Activated B cell treated with CpG ODN at 0.5 μM for 24 hours (primary cell): Measurements from ENCODE around the gene CAMKMT. TPM values are rescaled to one million over a fixed set of nuclear protein-coding genes. Genes with fewer than 3 reads are reported as not detected.

ENCODE experiments used
- ATAC-seq: fragments of 200-7000 bp; cut with Tn5 transposase; one replicate; pipeline ENCODE4 v1.10.0; 2021; ENCODE audit warnings: low read depth, mild to moderate bottlenecking, moderate library complexity
- CTCF ChIA-PET: fragments of 350-600 bp; sonication (Branson Sonifier 250); formaldehyde crosslinking; loops from one replicate; lab custom pipeline; 2021; ENCODE audit warnings: antibody characterized with exemption; lab: Charles Lee
- POLR2A ChIA-PET: fragments of 350-600 bp; sonication (Branson Sonifier 250); formaldehyde crosslinking; loops from one replicate; lab custom pipeline; 2021; ENCODE audit warnings: antibody characterized with exemption; lab: Charles Lee
- DNase-seq: peaks from one replicate; pipeline ENCODE4 v3.0.0; 2022
- H3K27ac Mint-ChIP-seq: one replicate; pipeline ENCODE4 v1.8.0; 2020; ENCODE audit warnings: mixed read lengths
- H3K27me3 Mint-ChIP-seq: one replicate; pipeline ENCODE4 v1.8.0; 2021; ENCODE audit warnings: mixed read lengths
- H3K36me3 Mint-ChIP-seq: one replicate; pipeline ENCODE4 v1.8.0; 2021; ENCODE audit warnings: low read depth, mixed read lengths
- H3K4me1 Mint-ChIP-seq: one replicate; pipeline ENCODE4 v1.8.0; 2021; ENCODE audit warnings: mixed read lengths
- H3K4me3 Mint-ChIP-seq: one replicate; pipeline ENCODE4 v1.8.0; 2020; ENCODE audit warnings: mild to moderate bottlenecking, mixed read lengths
- H3K9me3 Mint-ChIP-seq: one replicate; pipeline ENCODE4 v1.8.0; 2020; ENCODE audit warnings: mixed read lengths
- intact Hi-C: fragments of 100-400 bp; cut with micrococcal nuclease; formaldehyde crosslinking; loops from one replicate; pipeline ENCODE4 v1.15.1; 2024
- total RNA-seq: library from RNA; stranded (reverse); gene quantifications from 2 replicates; pipeline ENCODE4 v1.2.3, GENCODE V29; 2022
- TF ChIP-seq, protein P1 (sequence below): fragments of 200-600 bp; IDR thresholded peaks from one replicate; pipeline ENCODE4 v1.8.0; 2022; ENCODE audit warnings: antibody characterized with exemption, mild to moderate bottlenecking

The CAMKMT gene
- total RNA-seq, 1 donor from 2014 or later = 21.2 TPM

DNA sequence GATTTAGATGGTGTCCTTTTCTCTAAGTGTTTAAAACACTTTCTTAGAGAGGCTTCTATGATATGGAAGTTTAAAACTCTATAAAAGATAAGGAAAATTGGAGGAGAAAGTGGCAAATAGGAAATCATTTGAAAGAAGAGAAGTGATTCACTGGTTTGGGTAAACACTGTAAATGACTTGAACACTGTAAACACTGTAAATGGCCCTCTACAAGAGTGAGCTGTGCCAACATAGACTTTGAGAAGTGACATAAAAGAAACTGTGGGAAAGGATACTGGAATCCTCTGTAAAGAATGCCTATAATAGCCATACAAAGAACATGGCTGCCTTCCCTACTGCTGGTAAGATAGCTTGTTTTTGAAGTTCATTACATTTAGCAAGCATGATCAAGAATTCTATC lies 368.8 kb downstream of the CAMKMT start:
- no peak overlapping the region for H3K27ac Mint-ChIP-seq
- H3K4me3 Mint-ChIP-seq = no peak overlapping the region
- DNase-seq (no peak), ATAC-seq (no peak)
- intact Hi-C loops = no loop called here
- no peaks in the 10 kb centered on the region for H3K36me3 Mint-ChIP-seq
- H3K9me3 Mint-ChIP-seq = no peaks in the 10 kb centered on the region
- no peaks in the 10 kb centered on the region for H3K27me3 Mint-ChIP-seq
- peaks cover 11% of the 10 kb centered on the region for H3K4me1 Mint-ChIP-seq
- CTCF ChIA-PET = no interaction called here
- TF ChIP-seq, protein P1, sequence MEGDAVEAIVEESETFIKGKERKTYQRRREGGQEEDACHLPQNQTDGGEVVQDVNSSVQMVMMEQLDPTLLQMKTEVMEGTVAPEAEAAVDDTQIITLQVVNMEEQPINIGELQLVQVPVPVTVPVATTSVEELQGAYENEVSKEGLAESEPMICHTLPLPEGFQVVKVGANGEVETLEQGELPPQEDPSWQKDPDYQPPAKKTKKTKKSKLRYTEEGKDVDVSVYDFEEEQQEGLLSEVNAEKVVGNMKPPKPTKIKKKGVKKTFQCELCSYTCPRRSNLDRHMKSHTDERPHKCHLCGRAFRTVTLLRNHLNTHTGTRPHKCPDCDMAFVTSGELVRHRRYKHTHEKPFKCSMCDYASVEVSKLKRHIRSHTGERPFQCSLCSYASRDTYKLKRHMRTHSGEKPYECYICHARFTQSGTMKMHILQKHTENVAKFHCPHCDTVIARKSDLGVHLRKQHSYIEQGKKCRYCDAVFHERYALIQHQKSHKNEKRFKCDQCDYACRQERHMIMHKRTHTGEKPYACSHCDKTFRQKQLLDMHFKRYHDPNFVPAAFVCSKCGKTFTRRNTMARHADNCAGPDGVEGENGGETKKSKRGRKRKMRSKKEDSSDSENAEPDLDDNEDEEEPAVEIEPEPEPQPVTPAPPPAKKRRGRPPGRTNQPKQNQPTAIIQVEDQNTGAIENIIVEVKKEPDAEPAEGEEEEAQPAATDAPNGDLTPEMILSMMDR = no peak
- POLR2A ChIA-PET = no interaction called here

DNA sequence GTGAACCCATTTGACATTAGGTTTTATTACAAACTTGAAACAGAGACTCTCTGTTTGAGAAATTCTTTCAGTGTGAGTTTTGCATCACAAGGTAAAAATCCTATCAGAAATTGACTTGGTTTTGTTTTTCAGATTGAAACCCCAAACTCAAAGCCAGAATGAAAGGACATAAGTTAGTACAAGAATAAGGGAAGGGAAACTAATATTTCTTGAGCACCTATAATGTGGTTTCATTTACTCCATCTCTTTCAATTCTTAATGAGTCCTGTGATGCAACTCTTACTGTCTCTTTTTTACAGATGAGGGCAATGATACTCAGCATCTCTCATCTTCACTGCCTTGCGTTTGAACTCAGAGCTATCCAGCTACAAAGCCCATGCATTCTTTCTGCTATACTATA lies 369.8 kb downstream of the CAMKMT start:
- TF ChIP-seq, protein P1 = no peak
- H3K4me3 Mint-ChIP-seq = no peak overlapping the region
- no peaks in the 10 kb centered on the region for H3K27me3 Mint-ChIP-seq
- H3K4me1 Mint-ChIP-seq = peaks cover 6% of the 10 kb centered on the region
- H3K9me3 Mint-ChIP-seq = peaks cover under 1% of the 10 kb centered on the region
- H3K27ac Mint-ChIP-seq = no peak overlapping the region
- ATAC-seq = no peak
- intact Hi-C loops = no loop called here
- no peak for DNase-seq
- peaks cover 3% of the 10 kb centered on the region for H3K36me3 Mint-ChIP-seq
- ChIA-PET POLR2A (no interaction called here), CTCF (no interaction called here)

DNA sequence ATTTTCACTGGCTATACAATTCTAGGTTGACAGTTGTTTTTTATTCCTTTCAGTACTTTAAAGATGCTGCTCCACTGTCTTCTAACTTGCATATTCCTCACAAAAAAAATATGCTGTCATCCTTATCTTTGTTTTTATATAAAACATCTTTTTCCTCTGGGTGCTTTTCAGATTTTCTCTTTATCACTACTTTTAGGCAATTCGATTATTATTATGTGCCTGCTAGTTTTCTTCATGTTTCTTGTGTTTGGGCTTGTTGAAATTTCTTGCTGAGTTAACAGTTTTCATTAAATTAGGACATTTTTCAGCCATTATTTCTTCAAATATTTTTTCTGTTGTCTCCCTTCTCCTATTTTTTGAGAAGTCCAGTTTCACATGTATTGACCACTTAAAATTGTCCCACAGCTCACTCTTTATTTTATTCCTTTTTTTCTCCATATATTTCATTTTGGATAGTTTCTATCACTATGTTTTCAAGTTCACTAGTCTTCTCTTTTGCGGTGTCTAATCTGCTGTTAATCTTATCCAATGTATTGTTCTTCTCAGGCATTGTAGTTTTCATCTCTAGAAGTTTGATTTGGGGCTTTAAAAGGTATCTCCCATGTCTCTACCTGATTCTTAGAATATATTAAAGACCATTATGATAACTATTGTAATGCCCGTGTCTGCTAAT lies 374.7 kb downstream of the CAMKMT start:
- ATAC-seq = no peak
- TF ChIP-seq, protein P1 = no peak
- Mint-ChIP-seq H3K27me3 (no peaks in the 10 kb centered on the region), H3K36me3 (peaks cover 6% of the 10 kb centered on the region), H3K4me3 (no peak overlapping the region), H3K4me1 (peaks cover 3% of the 10 kb centered on the region), H3K27ac (no peak overlapping the region), H3K9me3 (peaks cover 4% of the 10 kb centered on the region)
- intact Hi-C loops = no loop called here
- ChIA-PET POLR2A (interaction anchor here (0.7 kb wide), 1 partner anchor 24 kb away, joined by 3 read pairs; no protein-coding TSS in a partner anchor), CTCF (no interaction called here)
- no peak for DNase-seq

DNA sequence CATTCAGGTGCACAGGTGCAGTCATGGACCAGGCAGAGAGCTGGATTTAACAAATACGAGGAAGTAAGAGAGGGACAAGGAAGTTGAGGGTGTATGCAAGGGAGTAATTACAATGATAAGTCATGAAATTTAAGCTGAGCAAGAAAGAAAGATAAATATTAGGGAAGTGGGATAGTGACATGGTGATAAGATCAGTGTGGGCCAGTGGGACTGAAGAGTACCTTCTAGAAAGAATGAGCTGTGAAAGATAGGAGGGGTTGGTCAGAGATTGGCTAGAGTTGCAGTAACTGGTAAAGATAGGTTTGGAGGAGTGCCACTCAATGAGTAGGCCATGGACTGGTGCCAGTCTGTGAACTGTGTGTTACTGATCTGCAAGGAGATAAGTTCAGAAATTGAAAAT lies 378.9 kb downstream of the CAMKMT start:
- Mint-ChIP-seq H3K27me3 (no peaks in the 10 kb centered on the region), H3K36me3 (peaks cover 6% of the 10 kb centered on the region), H3K27ac (no peak overlapping the region), H3K4me3 (no peak overlapping the region), H3K9me3 (peaks cover 4% of the 10 kb centered on the region), H3K4me1 (no peaks in the 10 kb centered on the region)
- CTCF ChIA-PET = no interaction called here
- intact Hi-C loops = no loop called here
- DNase-seq = no peak
- TF ChIP-seq, protein P1 = no peak
- ATAC-seq = no peak
- POLR2A ChIA-PET = no interaction called here

DNA sequence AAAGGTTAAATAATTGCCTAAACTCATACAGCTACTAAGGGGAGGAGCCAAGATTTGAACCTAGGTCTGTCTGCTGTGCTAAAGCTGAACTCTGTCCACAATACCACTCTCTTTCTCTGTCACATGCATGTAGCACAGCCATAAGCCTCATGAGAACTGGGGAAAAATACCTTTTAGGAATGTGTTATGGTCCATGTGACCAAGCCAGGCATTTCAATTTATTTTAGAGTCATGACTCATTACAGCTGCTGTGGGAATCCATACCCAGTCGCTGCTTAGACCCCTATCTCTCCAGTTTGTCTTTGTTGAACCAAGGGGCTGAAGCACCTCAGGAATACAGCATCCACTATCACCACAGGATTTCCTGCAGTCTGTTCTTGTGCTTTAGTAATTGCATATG lies 379.8 kb downstream of the CAMKMT start:
- Mint-ChIP-seq H3K9me3 (peaks cover 4% of the 10 kb centered on the region), H3K36me3 (peaks cover 4% of the 10 kb centered on the region), H3K27me3 (no peaks in the 10 kb centered on the region), H3K27ac (no peak overlapping the region), H3K4me1 (no peaks in the 10 kb centered on the region), H3K4me3 (no peak overlapping the region)
- intact Hi-C loops = no loop called here
- TF ChIP-seq, protein P1 = no peak
- no peak for ATAC-seq
- no peak for DNase-seq
- ChIA-PET CTCF (no interaction called here), POLR2A (no interaction called here)
